Activated naive CD8-positive, alpha-beta T cell treated with anti-CD3 and anti-CD28 coated beads, Interleukin-2, amount 50 U/mL, for 24 hours (primary cell): ENCODE measurements around the gene DALRD3.

Experiments
- ATAC-seq: fragments of 150-1000 bp; cut with Tn5 transposase; one replicate; pipeline ENCODE4 v1.10.0; 2021
- DNase-seq: peaks from one replicate; pipeline ENCODE4 v3.0.0; 2021
- H3K27ac Mint-ChIP-seq: one replicate; pipeline ENCODE4 v1.8.0; 2021; ENCODE audit warnings: mild to moderate bottlenecking, mixed read lengths
- H3K27me3 Mint-ChIP-seq: one replicate; pipeline ENCODE4 v1.8.0; 2021; ENCODE audit warnings: mixed read lengths
- H3K36me3 Mint-ChIP-seq: one replicate; pipeline ENCODE4 v1.8.0; 2021; ENCODE audit warnings: low read depth, mixed read lengths
- H3K4me1 Mint-ChIP-seq: one replicate; pipeline ENCODE4 v1.8.0; 2021; ENCODE audit warnings: mixed read lengths
- H3K4me3 Mint-ChIP-seq: one replicate; pipeline ENCODE4 v1.8.0; 2021; ENCODE audit warnings: mild to moderate bottlenecking, moderate library complexity, mixed read lengths
- H3K9me3 Mint-ChIP-seq: one replicate; pipeline ENCODE4 v1.8.0; 2021; ENCODE audit warnings: mixed read lengths

DALRD3 gene

GRCh38 chr3:49004352-49005302 is 13.8 kb downstream of the DALRD3 start:
- peaks cover 10% of the 10 kb centered on the region for H3K36me3 Mint-ChIP-seq
- ATAC-seq (no peak), DNase-seq (no peak)
- peaks cover 17% of the 10 kb centered on the region for H3K4me1 Mint-ChIP-seq
- no peaks in the 10 kb centered on the region for H3K9me3 Mint-ChIP-seq
- no peak overlapping the region for H3K4me3 Mint-ChIP-seq
- H3K27me3 Mint-ChIP-seq: no peaks in the 10 kb centered on the region
- no peak overlapping the region for H3K27ac Mint-ChIP-seq

- no peak overlapping the region for H3K27ac Mint-ChIP-seq
- H3K36me3 Mint-ChIP-seq: no peaks in the 10 kb centered on the region
- H3K27me3 Mint-ChIP-seq: no peaks in the 10 kb centered on the region
- ATAC-seq: no peak
- H3K4me3 Mint-ChIP-seq: no peak overlapping the region
- H3K4me1 Mint-ChIP-seq: no peaks in the 10 kb centered on the region
- H3K9me3 Mint-ChIP-seq: no peaks in the 10 kb centered on the region
- no peak for DNase-seq
These were observed 17.2 kb downstream of the DALRD3 start for GRCh38 chr3:49001155-49001554.

- no peaks in the 10 kb centered on the region for H3K27me3 Mint-ChIP-seq
- DNase-seq (no peak), ATAC-seq (no peak)
- H3K36me3 Mint-ChIP-seq: no peaks in the 10 kb centered on the region
- H3K4me1 Mint-ChIP-seq: peaks cover 5% of the 10 kb centered on the region
- no peak overlapping the region for H3K4me3 Mint-ChIP-seq
- H3K27ac Mint-ChIP-seq: no peak overlapping the region
- no peaks in the 10 kb centered on the region for H3K9me3 Mint-ChIP-seq
These were observed 19.1 kb downstream of the DALRD3 start for GRCh38 chr3:48999085-48999858.

- Mint-ChIP-seq H3K36me3 (peaks cover 2% of the 10 kb centered on the region), H3K4me1 (peaks cover 11% of the 10 kb centered on the region), H3K4me3 (no peak overlapping the region), H3K27me3 (no peaks in the 10 kb centered on the region), H3K27ac (no peak overlapping the region), H3K9me3 (no peaks in the 10 kb centered on the region)
- no peak for ATAC-seq
- no peak for DNase-seq
These were observed 20.4 kb downstream of the DALRD3 start for GRCh38 chr3:48997714-48998637.

GRCh38 chr3:48997102-48997635 is 21.2 kb downstream of the DALRD3 start:
- Mint-ChIP-seq H3K9me3 (no peaks in the 10 kb centered on the region), H3K4me3 (no peak overlapping the region), H3K4me1 (peaks cover 11% of the 10 kb centered on the region), H3K27ac (no peak overlapping the region), H3K27me3 (no peaks in the 10 kb centered on the region), H3K36me3 (peaks cover 2% of the 10 kb centered on the region)
- DNase-seq: no peak
- ATAC-seq: no peak

GRCh38 chr3:48996640-48997039 is 21.7 kb downstream of the DALRD3 start:
- Mint-ChIP-seq H3K27me3 (no peaks in the 10 kb centered on the region), H3K36me3 (peaks cover 2% of the 10 kb centered on the region), H3K27ac (no peak overlapping the region), H3K4me3 (no peak overlapping the region), H3K4me1 (peaks cover 15% of the 10 kb centered on the region), H3K9me3 (no peaks in the 10 kb centered on the region)
- DNase-seq (no peak), ATAC-seq (no peak)

GRCh38 chr3:48993834-48994233 is 24.5 kb downstream of the DALRD3 start:
- Mint-ChIP-seq H3K4me3 (no peak overlapping the region), H3K36me3 (peaks cover 5% of the 10 kb centered on the region), H3K27ac (peak overlapping the region; percentile 44), H3K9me3 (no peaks in the 10 kb centered on the region), H3K27me3 (no peaks in the 10 kb centered on the region), H3K4me1 (peaks cover 31% of the 10 kb centered on the region)
- ATAC-seq (no peak), DNase-seq (no peak)

- Mint-ChIP-seq H3K4me1 (peaks cover 41% of the 10 kb centered on the region), H3K27me3 (no peaks in the 10 kb centered on the region), H3K9me3 (no peaks in the 10 kb centered on the region), H3K4me3 (peak overlapping the region; percentile 88), H3K36me3 (peaks cover 7% of the 10 kb centered on the region), H3K27ac (peak overlapping the region; percentile 88)
- ATAC-seq (no peak), DNase-seq (no peak)
These were observed 26.4 kb downstream of the DALRD3 start for GRCh38 chr3:48991851-48992545.

GRCh38 chr3:48990636-48991469 is 27.5 kb downstream of the DALRD3 start:
- Mint-ChIP-seq H3K9me3 (no peaks in the 10 kb centered on the region), H3K4me1 (peaks cover 41% of the 10 kb centered on the region), H3K36me3 (peaks cover 7% of the 10 kb centered on the region), H3K4me3 (peak overlapping the region; percentile 88), H3K27me3 (no peaks in the 10 kb centered on the region), H3K27ac (peak overlapping the region; percentile 88)
- DNase-seq: peak; percentile 44
- no peak for ATAC-seq

- Mint-ChIP-seq H3K36me3 (peaks cover 7% of the 10 kb centered on the region), H3K4me1 (peaks cover 40% of the 10 kb centered on the region)
These were observed 28.4 kb downstream of the DALRD3 start, which contains the start of gene P4HTM for GRCh38 chr3:48989796-48990635. P4HTM (plus strand) TSS chr3:48990241; CDS start chr3:48990257, 16 bp downstream.

GRCh38 chr3:48989126-48989795 is 29.1 kb downstream of the DALRD3 start:
- Mint-ChIP-seq H3K36me3 (peaks cover 7% of the 10 kb centered on the region), H3K27me3 (no peaks in the 10 kb centered on the region), H3K4me1 (peaks cover 36% of the 10 kb centered on the region), H3K27ac (peak overlapping the region; percentile 89), H3K4me3 (peak overlapping the region; percentile 92), H3K9me3 (no peaks in the 10 kb centered on the region)
- DNase-seq (no peak), ATAC-seq (peak; percentile 13)

More at GRCh38 chr3:48989796-48990635, 28.4 kb downstream of the DALRD3 start, which contains the start of gene P4HTM:
- ATAC-seq (peak; percentile 88), DNase-seq (peak; percentile 87)
- peak within 1 kb of the TSS; percentile 92 for H3K4me3 Mint-ChIP-seq
- no peaks in the 10 kb centered on the region for H3K9me3 Mint-ChIP-seq
- H3K27ac Mint-ChIP-seq: peak within 1 kb of the TSS; percentile 89
- no peaks in the 10 kb centered on the region for H3K27me3 Mint-ChIP-seq
